ENCODE results near the gene GJC2.
A peak's percentile ranks its signal among the peaks of the same experiment; 100 is the strongest.
"Not testable (repeated sequence)": the region's sequence is repeated elsewhere in the genome, so short reads cannot be mapped to it uniquely, and the experiment has no call there.

Gene GJC2

GRCh38 chr1:228107636-228108035 is 42.1 kb upstream of the GJC2 start:
- FAIRE-seq (no peak), DNase-seq (ENCODE audit: insufficient read length) (no peak)
- TF ChIP-seq TAF1 (IDR thresholded peaks at IDR 0.05; ENCODE audit: borderline replicate concordance, low read depth, low read length) (no peak), POLR2AphosphoS5 (IDR thresholded peaks at IDR 0.05; ENCODE audit: low read depth, low read length) (no peak), POLR2A (IDR thresholded peaks at IDR 0.05; ENCODE audit: low read depth, low read length) (no peak)

- TF ChIP-seq POLR2A (IDR thresholded peaks at IDR 0.05; ENCODE audit: low read depth, low read length) (no peak), TAF1 (IDR thresholded peaks at IDR 0.05; ENCODE audit: borderline replicate concordance, low read depth, low read length) (no peak), POLR2AphosphoS5 (IDR thresholded peaks at IDR 0.05; ENCODE audit: low read depth, low read length) (no peak)
- FAIRE-seq = no peak
- DNase-seq (ENCODE audit: insufficient read length) = no peak
These were observed 41.6 kb upstream of the GJC2 start for GRCh38 chr1:228108055-228108690.

GRCh38 chr1:228108742-228109072 is 41.0 kb upstream of the GJC2 start:
- FAIRE-seq (no peak), DNase-seq (ENCODE audit: insufficient read length) (no peak)
- TF ChIP-seq POLR2AphosphoS5 (IDR thresholded peaks at IDR 0.05; ENCODE audit: low read depth, low read length) (no peak), POLR2A (IDR thresholded peaks at IDR 0.05; ENCODE audit: low read depth, low read length) (no peak), TAF1 (IDR thresholded peaks at IDR 0.05; ENCODE audit: borderline replicate concordance, low read depth, low read length) (no peak)

- TF ChIP-seq TAF1 (IDR thresholded peaks at IDR 0.05; ENCODE audit: borderline replicate concordance, low read depth, low read length) (peak; percentile 51), POLR2AphosphoS5 (IDR thresholded peaks at IDR 0.05; ENCODE audit: low read depth, low read length) (peak; percentile 91), POLR2A (IDR thresholded peaks at IDR 0.05; ENCODE audit: low read depth, low read length) (peak; percentile 83)
- FAIRE-seq (peak; percentile 100), DNase-seq (ENCODE audit: insufficient read length) (peak; percentile 93)
These were observed 40.4 kb upstream of the GJC2 start, which contains the start of gene MRPL55 for GRCh38 chr1:228109073-228109961. MRPL55 (minus strand) TSS chr1:228109299; CDS start chr1:228108260, 1,039 bp downstream.

- peak; percentile 82 for FAIRE-seq
- no peak for TF ChIP-seq POLR2A (IDR thresholded peaks at IDR 0.05; ENCODE audit: low read depth, low read length)
- TF ChIP-seq POLR2AphosphoS5 (IDR thresholded peaks at IDR 0.05; ENCODE audit: low read depth, low read length) = no peak
- no peak for TF ChIP-seq TAF1 (IDR thresholded peaks at IDR 0.05; ENCODE audit: borderline replicate concordance, low read depth, low read length)
- DNase-seq (ENCODE audit: insufficient read length) = no peak
These were observed 39.7 kb upstream of the GJC2 start for GRCh38 chr1:228109962-228110488.

GRCh38 chr1:228110556-228110955 is 39.2 kb upstream of the GJC2 start:
- no peak for TF ChIP-seq POLR2A (IDR thresholded peaks at IDR 0.05; ENCODE audit: low read depth, low read length)
- TF ChIP-seq TAF1 (IDR thresholded peaks at IDR 0.05; ENCODE audit: borderline replicate concordance, low read depth, low read length) = no peak
- no peak for TF ChIP-seq POLR2AphosphoS5 (IDR thresholded peaks at IDR 0.05; ENCODE audit: low read depth, low read length)
- no peak for DNase-seq (ENCODE audit: insufficient read length)
- FAIRE-seq = no peak

- FAIRE-seq; DNase-seq (ENCODE audit: insufficient read length): not testable (repeated sequence)
These were observed 38.4 kb upstream of the GJC2 start for GRCh38 chr1:228111315-228111714.

GRCh38 chr1:228112167-228112566 is 37.6 kb upstream of the GJC2 start:
- DNase-seq (ENCODE audit: insufficient read length) (no peak), FAIRE-seq (no peak)
- TF ChIP-seq TAF1 (IDR thresholded peaks at IDR 0.05; ENCODE audit: borderline replicate concordance, low read depth, low read length) (no peak), POLR2A (IDR thresholded peaks at IDR 0.05; ENCODE audit: low read depth, low read length) (no peak), POLR2AphosphoS5 (IDR thresholded peaks at IDR 0.05; ENCODE audit: low read depth, low read length) (no peak)

GRCh38 chr1:228112617-228113016 is 37.1 kb upstream of the GJC2 start:
- no peak for FAIRE-seq
- TF ChIP-seq POLR2A (IDR thresholded peaks at IDR 0.05; ENCODE audit: low read depth, low read length) (no peak), TAF1 (IDR thresholded peaks at IDR 0.05; ENCODE audit: borderline replicate concordance, low read depth, low read length) (no peak), POLR2AphosphoS5 (IDR thresholded peaks at IDR 0.05; ENCODE audit: low read depth, low read length) (no peak)
- DNase-seq (ENCODE audit: insufficient read length) = no peak

GRCh38 chr1:228114827-228115226 is 34.9 kb upstream of the GJC2 start:
- TF ChIP-seq POLR2A (IDR thresholded peaks at IDR 0.05; ENCODE audit: low read depth, low read length) (no peak), TAF1 (IDR thresholded peaks at IDR 0.05; ENCODE audit: borderline replicate concordance, low read depth, low read length) (no peak)
- FAIRE-seq (no peak), DNase-seq (ENCODE audit: insufficient read length) (no peak)

- no peak for DNase-seq (ENCODE audit: insufficient read length)
- FAIRE-seq = no peak
- TF ChIP-seq TAF1 (IDR thresholded peaks at IDR 0.05; ENCODE audit: borderline replicate concordance, low read depth, low read length) = no peak
- no peak for TF ChIP-seq POLR2AphosphoS5 (IDR thresholded peaks at IDR 0.05; ENCODE audit: low read depth, low read length)
- TF ChIP-seq POLR2A (IDR thresholded peaks at IDR 0.05; ENCODE audit: low read depth, low read length) = no peak
These were observed 32.4 kb upstream of the GJC2 start for GRCh38 chr1:228117335-228117734.

- FAIRE-seq = no peak
- no peak for DNase-seq (ENCODE audit: insufficient read length)
- no peak for TF ChIP-seq TAF1 (IDR thresholded peaks at IDR 0.05; ENCODE audit: borderline replicate concordance, low read depth, low read length)
- TF ChIP-seq POLR2A (IDR thresholded peaks at IDR 0.05; ENCODE audit: low read depth, low read length) = no peak
- TF ChIP-seq POLR2AphosphoS5 (IDR thresholded peaks at IDR 0.05; ENCODE audit: low read depth, low read length) = no peak
These were observed 31.7 kb upstream of the GJC2 start for GRCh38 chr1:228118040-228118439.
